ENCODE data around the gene HGF. TPM values are rescaled to one million over a fixed set of nuclear protein-coding genes. Genes with fewer than 3 reads are reported as not detected.
A peak's percentile ranks its signal among the peaks of the same experiment; 100 is the strongest.

The HGF gene
- total and polyA plus RNA-seq, 12 donors, result 1.2 to 5.8 (median 2.5) TPM

DNA sequence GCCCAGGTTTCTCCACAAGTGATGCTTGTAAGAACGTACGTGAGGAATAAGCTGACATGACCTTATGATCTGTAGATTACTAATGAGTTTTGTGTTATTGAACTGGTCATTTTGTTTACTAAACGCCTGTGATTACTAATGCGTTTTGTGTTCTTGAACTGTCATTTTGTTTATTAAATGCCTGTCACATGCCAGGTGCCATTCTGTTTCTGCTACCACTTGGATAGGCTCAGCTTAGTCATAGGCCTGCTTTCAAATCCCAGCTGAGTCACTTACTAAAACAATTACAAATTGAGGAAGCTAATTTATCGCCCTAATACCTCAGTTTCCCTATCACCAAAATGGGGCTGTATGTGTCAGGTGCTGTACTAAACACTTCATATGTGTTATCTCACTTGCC, 4.7 kb upstream of the HGF start:
- no peaks in the 10 kb centered on the region for H3K36me3 ChIP-seq
- DNase-seq (no peak), ATAC-seq (no peak)
- TF ChIP-seq CTCF (IDR thresholded peaks at IDR 0.05), result no peak
- 89 to 91% methylated on average over 5 of the region's 5 CpGs for WGBS, 2 donors
- no peak overlapping the region for H3K4me3 ChIP-seq
- no peak overlapping the region for H3K27ac ChIP-seq
- H3K9me3 ChIP-seq, result no peaks in the 10 kb centered on the region
- intact Hi-C loops (cut with DNase I), result loop anchor here in 1 of 10 donors (10.0 kb wide), 1 partner anchor 280 kb away; no protein-coding TSS in a partner anchor
- peaks cover 0 to 24% (median 3%) of the 10 kb centered on the region in 9 donors for H3K4me1 ChIP-seq
- no peaks in the 10 kb centered on the region for H3K27me3 ChIP-seq

GRCh38 chr7:81770728-81771223, 929 bp upstream of the HGF start:
- 59 to 75% methylated on average over 7 of the region's 7 CpGs for WGBS, 2 donors
- DNase-seq, result no peak
- Histone ChIP-seq H3K9me3 (no peaks in the 10 kb centered on the region), H3K36me3 (no peaks in the 10 kb centered on the region), H3K4me1 (peaks cover 0 to 25% (median 3%) of the 10 kb centered on the region in 9 donors), H3K4me3 (peak overlapping the region in 9 of 10 donors; percentile 30 to 58 (median 54)), H3K27ac (peak overlapping the region in 8 of 10 donors; percentile 42 to 81 (median 64)), H3K27me3 (no peaks in the 10 kb centered on the region)
- intact Hi-C loops (cut with DNase I), result loop anchor here in 1 of 10 donors (10.0 kb wide), 1 partner anchor 276 kb away; no protein-coding TSS in a partner anchor
- TF ChIP-seq CTCF (IDR thresholded peaks at IDR 0.05), result no peak
- ATAC-seq, result no peak

GRCh38 chr7:81768951-81769778, 682 bp downstream of the HGF start:
- Histone ChIP-seq H3K4me1 (peaks cover 0 to 29% (median 3%) of the 10 kb centered on the region in 9 donors), H3K36me3 (no peaks in the 10 kb centered on the region), H3K27me3 (no peaks in the 10 kb centered on the region), H3K27ac (peak overlapping the region in 8 of 10 donors; percentile 41 to 81 (median 64)), H3K9me3 (no peaks in the 10 kb centered on the region), H3K4me3 (peak overlapping the region; percentile 14 to 58 (median 52))
- ATAC-seq (peak in 5 of 8 donors; percentile 21 to 61 (median 51)), DNase-seq (no peak)
- WGBS, 2 donors, result 33 to 51% methylated on average over 9 of the region's 9 CpGs
- no peak for TF ChIP-seq CTCF (IDR thresholded peaks at IDR 0.05)
- intact Hi-C loops (cut with DNase I), result no loop called here

DNA sequence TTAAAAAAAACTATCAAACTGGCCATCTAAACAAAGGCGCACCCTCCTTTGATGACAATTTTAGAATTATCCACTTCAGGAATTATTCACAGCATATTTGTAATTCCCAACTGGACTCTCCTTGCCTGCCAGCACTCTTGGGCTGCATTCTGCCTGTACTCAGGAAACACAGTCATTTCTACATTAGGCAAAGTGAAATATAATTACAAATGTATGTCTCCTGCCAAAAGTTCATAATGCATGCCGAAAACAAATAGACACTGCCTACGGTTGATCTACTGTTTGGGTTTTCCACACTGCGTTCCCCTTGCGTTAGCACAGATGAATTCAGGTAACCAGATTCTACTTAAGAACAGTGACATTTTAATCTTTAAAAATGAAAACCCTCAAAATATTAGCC, 1.9 kb downstream of the HGF start:
- ATAC-seq (no peak), DNase-seq (no peak)
- no peaks in the 10 kb centered on the region for H3K36me3 ChIP-seq
- peak overlapping the region in 8 of 10 donors; percentile 33 to 58 (median 54) for H3K4me3 ChIP-seq
- intact Hi-C loops (cut with DNase I), result no loop called here
- H3K4me1 ChIP-seq, result peaks cover 0 to 29% (median 3%) of the 10 kb centered on the region in 9 donors
- no peaks in the 10 kb centered on the region for H3K27me3 ChIP-seq
- peak overlapping the region in 6 of 10 donors; percentile 16 to 81 (median 58) for H3K27ac ChIP-seq
- no peak for TF ChIP-seq CTCF (IDR thresholded peaks at IDR 0.05)
- no peaks in the 10 kb centered on the region for H3K9me3 ChIP-seq
- 55 to 69% methylated on average over 5 of the region's 5 CpGs for WGBS, 2 donors

Measured in heart right ventricle (tissue), 16 donors.